ENCODE data around the gene ERG. TPM values are rescaled to one million over a fixed set of nuclear protein-coding genes. Genes with fewer than 3 reads are reported as not detected.

The ERG gene
- polyA plus RNA-seq, 1 of the 3 experiments (the other 2 are of a cell fraction), result not detected

GRCh38 chr21:38542263-38542662 is 44.0 kb upstream of the ERG start:
- Histone ChIP-seq H3K4me1 (ENCODE audit: control insufficient read depth in 1 of 2, insufficient read depth in 2 of 2, low read depth in 1 of 2, low read length in 1 of 2) (no peaks in the 10 kb centered on the region), H3K9me2 (no peaks in the 10 kb centered on the region), H3F3A (replicated peaks; ENCODE audit: insufficient read depth) (no peaks in the 10 kb centered on the region), H3K79me2 (ENCODE audit: insufficient read depth) (no peaks in the 10 kb centered on the region), H3K9me3 (no peaks in the 10 kb centered on the region), H3K36me3 (replicated peaks in 1 of 2; ENCODE audit: control insufficient read depth in 1 of 2, insufficient read depth in 2 of 2, low read length in 1 of 2) (no peaks in the 10 kb centered on the region), H2AFZ (ENCODE audit: low read depth) (no peak overlapping the region), H4K20me1 (ENCODE audit: insufficient read depth) (no peaks in the 10 kb centered on the region), H3K4me2 (no peak overlapping the region), H3K9ac (no peak overlapping the region), H3K27ac (ENCODE audit: low read depth in 2 of 2, low read length in 1 of 2) (no peak overlapping the region), H3K27me3 (ENCODE audit: insufficient read depth) (no peaks in the 10 kb centered on the region), H3K4me3 (ENCODE audit: low read depth in 2 of 2, low read length in 1 of 2) (no peak overlapping the region)
- CTCF ChIA-PET, result no interaction called here
- POLR2A ChIA-PET, result no interaction called here
- WGBS (ENCODE audit: low lambda C conversion rate), result 63% methylated on average over 4 of the region's 4 CpGs
- TF ChIP-seq USF1 (IDR thresholded peaks at IDR 0.05; ENCODE audit: borderline replicate concordance, low read depth), result no peak
- TF ChIP-seq TCF12 (IDR thresholded peaks at IDR 0.05), result no peak
- TF ChIP-seq FOSL2 (IDR thresholded peaks at IDR 0.05; ENCODE audit: borderline replicate concordance, low read depth), result no peak
- no peak for TF ChIP-seq FOXM1 (IDR thresholded peaks at IDR 0.05; ENCODE audit: low read depth)
- no peak for TF ChIP-seq MEF2A (IDR thresholded peaks at IDR 0.05; ENCODE audit: borderline replicate concordance, low read depth)
- no peak for TF ChIP-seq EP300 (IDR thresholded peaks at IDR 0.05; ENCODE audit: borderline replicate concordance in 1 of 2, low read depth in 1 of 2, low read length in 1 of 2)
- no peak for TF ChIP-seq POLR2AphosphoS5 (IDR thresholded peaks at IDR 0.05; ENCODE audit: low read depth, low read length)
- no peak for TF ChIP-seq GATA2 (CRISPR knock-in tag; IDR thresholded peaks at IDR 0.05)
- TF ChIP-seq ZBTB33 (IDR thresholded peaks at IDR 0.05; ENCODE audit: borderline replicate concordance, low read depth), result no peak
- TF ChIP-seq SIN3A (IDR thresholded peaks at IDR 0.05; ENCODE audit: borderline replicate concordance, low read depth, low read length), result no peak
- no peak for DNase-seq

GRCh38 chr21:38538353-38538752 is 40.1 kb upstream of the ERG start:
- H3K27me3 ChIP-seq (ENCODE audit: insufficient read depth), result no peaks in the 10 kb centered on the region
- H3F3A ChIP-seq (replicated peaks; ENCODE audit: insufficient read depth), result no peaks in the 10 kb centered on the region
- no peak overlapping the region for H3K9ac ChIP-seq
- no peaks in the 10 kb centered on the region for H3K36me3 ChIP-seq (replicated peaks in 1 of 2; ENCODE audit: control insufficient read depth in 1 of 2, insufficient read depth in 2 of 2, low read length in 1 of 2)
- no peak overlapping the region for H3K27ac ChIP-seq (ENCODE audit: low read depth in 2 of 2, low read length in 1 of 2)
- no peak overlapping the region for H2AFZ ChIP-seq (ENCODE audit: low read depth)
- POLR2A ChIA-PET, result no interaction called here
- H3K4me1 ChIP-seq (ENCODE audit: control insufficient read depth in 1 of 2, insufficient read depth in 2 of 2, low read depth in 1 of 2, low read length in 1 of 2), result no peaks in the 10 kb centered on the region
- CTCF ChIA-PET, result no interaction called here
- no peak overlapping the region for H3K4me2 ChIP-seq
- H4K20me1 ChIP-seq (ENCODE audit: insufficient read depth), result no peaks in the 10 kb centered on the region
- no peaks in the 10 kb centered on the region for H3K9me3 ChIP-seq
- DNase-seq, result no peak
- TF ChIP-seq REST (IDR thresholded peaks at IDR 0.05; ENCODE audit: low read depth, low read length) (no peak), ZBTB33 (IDR thresholded peaks at IDR 0.05; ENCODE audit: borderline replicate concordance, low read depth) (no peak), ELF1 (IDR thresholded peaks at IDR 0.05) (no peak), SIN3A (IDR thresholded peaks at IDR 0.05; ENCODE audit: borderline replicate concordance, low read depth, low read length) (no peak), JUND (IDR thresholded peaks at IDR 0.05) (no peak), IRF3 (IDR thresholded peaks at IDR 0.05; ENCODE audit: low read depth, low read length) (no peak), NFIC (IDR thresholded peaks at IDR 0.05; ENCODE audit: borderline replicate concordance) (no peak)
- no peak overlapping the region for H3K4me3 ChIP-seq (ENCODE audit: low read depth in 2 of 2, low read length in 1 of 2)
- no peaks in the 10 kb centered on the region for H3K79me2 ChIP-seq (ENCODE audit: insufficient read depth)
- 64% methylated on average over 1 of the region's 1 CpG for whole genome bisulfite sequencing (ENCODE audit: low lambda C conversion rate)
- no peaks in the 10 kb centered on the region for H3K9me2 ChIP-seq
